Measurements from ENCODE around the gene L2HGDH.

Gene L2HGDH

DNA sequence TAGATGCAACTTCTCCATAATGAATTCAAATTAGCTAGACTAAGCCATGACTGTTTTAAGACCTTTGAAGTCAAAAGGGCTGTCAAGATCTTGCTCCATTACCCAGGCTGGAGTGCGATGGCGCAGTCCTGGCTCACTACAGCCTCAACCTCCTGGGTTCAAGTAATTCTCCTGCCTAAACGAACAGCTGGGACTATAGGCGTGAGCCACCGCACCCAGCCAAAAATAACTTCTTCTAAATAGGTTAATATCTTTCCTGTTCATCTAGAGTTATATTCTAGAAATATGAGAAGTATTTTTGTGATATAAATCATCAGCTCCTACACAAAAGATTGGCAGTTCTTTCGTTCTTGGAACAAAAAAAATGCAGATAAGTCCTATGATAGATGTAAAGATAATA lies 41.1 kb downstream of the L2HGDH start:
- no peak for DNase-seq

DNA sequence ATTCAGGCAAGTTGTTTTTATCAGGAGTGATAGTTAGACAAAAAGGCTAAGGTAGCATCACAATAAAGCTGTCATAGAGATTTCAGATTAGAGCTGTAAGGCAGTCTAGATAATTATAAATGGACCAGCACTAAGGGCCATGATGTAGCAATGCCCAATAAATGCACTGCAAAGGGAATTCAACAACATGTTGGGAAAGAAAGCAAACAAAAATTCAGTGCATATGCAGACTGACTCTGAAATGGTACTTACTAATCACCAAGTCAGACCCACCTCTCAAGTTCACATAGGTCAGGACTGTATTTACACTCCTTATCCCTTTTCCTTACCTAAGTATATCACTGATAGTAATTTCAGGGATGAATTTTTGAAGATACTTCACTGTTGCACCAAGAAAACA lies 47.0 kb downstream of the L2HGDH start:
- DNase-seq = no peak

DNA sequence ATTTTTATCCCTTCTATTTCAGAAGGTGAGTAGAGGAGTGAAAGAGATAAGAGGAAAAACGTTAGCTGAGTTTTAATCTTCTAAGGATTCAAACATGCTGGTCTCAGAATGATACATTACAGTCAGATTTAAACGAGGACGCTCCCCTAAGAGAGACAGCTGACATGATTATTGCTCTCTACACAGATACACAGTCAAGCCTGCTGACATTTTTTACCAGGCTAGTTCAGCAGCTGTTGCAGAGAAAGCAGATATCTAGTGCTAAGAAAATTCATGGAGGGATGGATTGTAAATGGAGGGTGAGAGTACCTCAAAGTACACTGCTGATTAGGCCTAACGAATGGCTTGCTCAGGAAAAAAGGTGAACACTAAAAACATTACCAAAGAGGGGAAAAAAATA lies 48.7 kb downstream of the L2HGDH start:
- no peak for DNase-seq

GRCh38 chr14:50262865-50263264 lies 49.2 kb downstream of the L2HGDH start:
- no peak for DNase-seq

DNA sequence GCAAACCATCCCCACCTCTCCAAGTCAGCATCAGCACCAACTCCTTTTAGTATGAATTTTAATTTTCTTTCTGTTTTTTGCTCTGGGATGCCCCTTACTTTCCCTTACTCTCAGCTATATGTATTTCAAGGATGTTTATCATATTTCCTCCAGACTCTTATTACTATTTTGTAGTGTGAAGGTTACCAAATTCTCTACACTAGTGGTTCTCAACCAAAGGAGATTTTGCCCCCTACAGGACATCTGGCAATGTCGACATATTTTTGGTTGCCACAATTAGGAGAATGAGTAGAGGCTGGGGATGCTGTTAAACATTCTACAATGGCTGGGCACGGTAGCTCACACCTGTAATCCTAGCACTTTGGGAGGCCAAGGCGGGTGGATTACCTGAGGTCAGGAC lies 51.5 kb downstream of the L2HGDH start:
- no peak for DNase-seq

- DNase-seq = no peak
These were observed 52.0 kb downstream of the L2HGDH start for GRCh38 chr14:50260072-50260471.

GRCh38 chr14:50257732-50258131 lies 54.3 kb downstream of the L2HGDH start:
- DNase-seq = no peak

DNA sequence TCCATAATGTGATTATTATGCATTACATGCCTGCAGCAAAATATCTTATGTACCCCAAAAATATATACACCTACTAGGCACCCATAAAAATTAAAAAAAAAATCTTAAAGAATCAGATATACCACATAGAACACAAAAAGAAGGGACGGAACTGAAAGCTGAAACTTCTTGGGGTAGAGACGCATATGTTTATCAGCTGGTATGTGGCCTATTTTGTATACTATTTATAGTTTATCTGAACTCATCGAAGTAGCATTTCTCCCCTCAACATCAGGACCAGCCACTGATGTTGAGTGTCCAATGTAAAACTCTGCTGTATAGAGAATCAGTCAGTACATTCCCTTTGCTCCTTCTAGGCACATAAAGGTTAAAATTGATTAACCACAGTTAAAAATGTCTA lies 57.8 kb downstream of the L2HGDH start:
- no peak for DNase-seq

DNA sequence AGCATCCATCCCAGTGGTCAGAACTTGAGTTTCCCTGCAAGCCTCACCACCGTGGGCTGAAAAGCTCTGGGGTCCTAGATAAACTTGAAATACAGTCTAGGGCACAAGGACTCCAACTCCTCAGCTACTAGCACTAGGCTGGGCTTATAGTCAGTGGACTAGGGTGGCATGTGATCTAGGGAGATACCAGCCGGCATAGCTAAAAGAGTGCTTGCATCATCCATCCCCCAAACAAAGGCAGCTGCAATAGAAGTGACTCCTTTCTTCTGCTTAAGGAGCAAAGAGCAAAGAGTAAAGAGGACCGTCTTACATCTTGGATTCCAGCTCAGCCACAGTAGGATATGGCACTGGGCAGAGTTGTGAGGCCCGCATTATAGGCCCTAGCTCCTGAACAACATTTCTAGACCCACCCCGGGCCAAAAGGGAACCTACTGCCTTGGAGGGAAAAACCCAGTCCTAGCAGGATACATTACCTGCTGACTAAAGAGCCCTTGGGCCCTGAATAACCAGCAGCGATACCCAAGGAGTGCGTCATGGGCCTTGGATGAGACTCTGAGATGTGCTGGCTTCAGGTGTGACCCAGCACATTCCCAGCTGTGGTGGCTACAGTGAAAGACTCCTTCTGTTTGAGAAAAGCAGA lies 62.8 kb downstream of the L2HGDH start:
- no peak for DNase-seq

- no peak for DNase-seq
These were observed 64.8 kb downstream of the L2HGDH start for GRCh38 chr14:50247245-50247644.

DNA sequence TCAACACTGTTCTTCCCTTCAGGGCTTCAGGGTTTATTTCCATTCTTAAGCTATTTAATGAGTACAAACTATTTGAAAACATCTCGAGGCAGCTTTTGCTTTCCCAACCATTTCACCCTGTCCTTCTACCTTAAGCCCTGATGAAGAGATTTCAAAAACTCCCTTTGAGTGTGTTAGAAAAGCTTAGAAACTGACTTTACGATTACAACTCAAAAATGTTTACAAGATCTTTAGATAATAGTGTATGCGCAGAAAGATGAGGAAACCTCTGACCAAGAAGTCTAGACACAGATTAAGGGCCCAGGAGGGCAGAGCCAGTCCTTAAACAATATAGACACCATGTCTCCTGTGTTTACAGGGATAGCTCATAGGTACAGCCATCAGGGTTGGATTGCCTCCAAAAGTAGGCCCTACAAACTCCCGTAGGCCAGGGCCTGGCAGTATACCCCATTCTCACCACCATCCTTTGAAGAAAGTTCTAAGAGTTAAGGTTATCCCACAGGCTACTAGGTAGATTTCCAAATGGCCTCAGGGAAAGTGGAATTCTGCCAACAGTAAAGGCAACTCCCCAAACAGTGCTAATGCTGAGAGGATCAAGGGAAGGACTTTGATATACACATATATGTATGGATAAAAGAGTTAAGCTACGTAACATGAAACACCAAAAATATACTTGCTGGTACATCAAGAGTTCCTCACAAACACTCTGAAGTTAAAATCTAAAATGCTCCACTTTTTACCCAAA lies 69.3 kb downstream of the L2HGDH start:
- no peak for DNase-seq

- no peak for DNase-seq
These were observed 69.9 kb downstream of the L2HGDH start for GRCh38 chr14:50242096-50242495.

DNA sequence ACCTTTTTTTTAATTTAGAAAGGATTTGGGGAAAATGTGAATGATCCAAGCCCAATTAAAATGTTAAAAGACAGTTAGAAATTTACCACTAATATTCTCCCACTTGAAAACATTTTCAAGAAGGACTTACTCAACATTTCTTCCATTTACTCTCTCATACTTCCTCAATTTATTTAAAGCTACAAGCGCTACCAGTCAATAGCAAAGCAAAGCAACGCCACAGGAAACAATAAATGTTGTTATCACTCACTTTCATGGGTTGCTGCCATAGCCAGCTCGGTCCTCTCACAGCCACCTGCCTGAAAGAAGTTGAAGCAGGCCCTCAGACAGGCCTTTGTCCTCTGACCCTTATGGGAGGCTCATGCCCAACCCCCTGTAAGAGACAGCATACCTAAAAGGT lies 74.6 kb downstream of the L2HGDH start:
- DNase-seq = no peak

GRCh38 chr14:50233951-50234250 lies 78.1 kb downstream of the L2HGDH start:
- no peak for DNase-seq

- DNase-seq = no peak
These were observed 78.7 kb downstream of the L2HGDH start for GRCh38 chr14:50233166-50233950.

GRCh38 chr14:50232276-50232642 lies 79.8 kb downstream of the L2HGDH start:
- DNase-seq = no peak

- peak; percentile 71 for DNase-seq
These were observed 80.4 kb downstream of the L2HGDH start, which contains the start of gene SOS2 for GRCh38 chr14:50231475-50232275. SOS2 (minus strand) TSS chr14:50231578; CDS start chr14:50231283, 295 bp downstream.

GRCh38 chr14:50230701-50231474 lies 81.1 kb downstream of the L2HGDH start:
- no peak for DNase-seq

DNA sequence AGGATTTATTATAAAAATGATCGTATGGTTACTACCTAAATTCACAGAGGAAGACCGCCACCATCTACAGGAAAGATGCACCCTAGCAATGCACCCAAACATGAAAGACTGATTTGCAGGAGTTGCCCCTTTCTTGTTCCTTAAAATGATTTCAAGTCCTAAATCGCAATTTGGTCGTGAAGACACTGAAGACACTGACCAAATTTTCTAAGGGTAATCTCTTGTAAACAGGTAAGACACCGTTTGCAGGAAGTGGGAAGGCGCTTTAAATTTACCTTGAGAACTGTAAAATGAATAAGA lies 81.7 kb downstream of the L2HGDH start:
- no peak for DNase-seq

- no peak for DNase-seq
These were observed 82.3 kb downstream of the L2HGDH start for GRCh38 chr14:50229681-50230080.

- DNase-seq = no peak
These were observed 83.7 kb downstream of the L2HGDH start for GRCh38 chr14:50228313-50228712.

DNA sequence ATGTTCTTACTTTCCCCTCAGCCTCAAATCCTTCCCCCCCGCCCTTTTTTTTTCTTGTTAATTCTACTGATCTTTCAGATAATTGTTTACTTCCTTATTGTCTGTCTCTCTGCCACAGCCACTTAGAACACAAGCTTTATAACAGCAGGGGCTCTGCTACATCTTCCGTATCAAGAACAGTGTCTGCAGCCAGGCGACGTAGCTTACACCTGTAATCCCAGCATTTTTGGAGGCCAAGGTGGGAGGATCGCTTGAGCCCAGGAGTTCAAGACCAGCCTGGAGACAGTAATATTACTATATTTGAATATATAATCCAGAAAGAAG lies 86.1 kb downstream of the L2HGDH start:
- DNase-seq = no peak
